Stimulated activated CD4-positive, alpha-beta T cell treated with anti-CD3 and anti-CD28 coated beads, Interleukin-4, amount 100 ng/mL, for 24 hours (primary cell): ENCODE measurements around the gene CALML5.

Experiments
- DNase-seq: peaks from one replicate; pipeline ENCODE4 v3.0.0-alpha.2; 2020

CALML5 gene

GRCh38 chr10:5460468-5461202 is 38.7 kb downstream of the CALML5 start:
- DNase-seq, result no peak

- DNase-seq, result no peak
Measured at GRCh38 chr10:5458949-5459747, 40.2 kb downstream of the CALML5 start.

GRCh38 chr10:5458425-5458824 is 40.9 kb downstream of the CALML5 start:
- no peak for DNase-seq

- DNase-seq, result no peak
Measured at GRCh38 chr10:5457741-5458140, 41.6 kb downstream of the CALML5 start.

- DNase-seq, result no peak
Measured at GRCh38 chr10:5456563-5456962, 42.8 kb downstream of the CALML5 start.

GRCh38 chr10:5453749-5454489 is 45.5 kb downstream of the CALML5 start:
- no peak for DNase-seq

- no peak for DNase-seq
Measured at GRCh38 chr10:5450605-5451384, 48.6 kb downstream of the CALML5 start.

- DNase-seq, result no peak
Measured at GRCh38 chr10:5449823-5450222, 49.5 kb downstream of the CALML5 start.

- no peak for DNase-seq
Measured at GRCh38 chr10:5449227-5449626, 50.1 kb downstream of the CALML5 start.
